ENCODE data around the gene LSM7.

The LSM7 gene

GRCh38 chr19:2321565-2322283, 6.7 kb downstream of the LSM7 start:
- DNase-seq, result no peak

GRCh38 chr19:2320939-2321338, 7.4 kb downstream of the LSM7 start:
- DNase-seq, result no peak

GRCh38 chr19:2320049-2320448, 8.3 kb downstream of the LSM7 start:
- DNase-seq, result no peak

- DNase-seq, result no peak
Observed at GRCh38 chr19:2319551-2319950, 8.8 kb downstream of the LSM7 start.

GRCh38 chr19:2318923-2319322, 9.5 kb downstream of the LSM7 start:
- no peak for DNase-seq

- no peak for DNase-seq
Observed at GRCh38 chr19:2317756-2318155, 10.6 kb downstream of the LSM7 start.

GRCh38 chr19:2317300-2317699, 11.1 kb downstream of the LSM7 start:
- DNase-seq, result no peak

- peak; percentile 78 for DNase-seq
Observed at GRCh38 chr19:2315818-2316353, 12.5 kb downstream of the LSM7 start.

- DNase-seq, result no peak
Observed at GRCh38 chr19:2315121-2315817, 13.1 kb downstream of the LSM7 start.

GRCh38 chr19:2312820-2313501, 15.4 kb downstream of the LSM7 start:
- no peak for DNase-seq

GRCh38 chr19:2311093-2311492, 17.3 kb downstream of the LSM7 start:
- no peak for DNase-seq

- no peak for DNase-seq
Observed at GRCh38 chr19:2309734-2310362, 18.5 kb downstream of the LSM7 start.

GRCh38 chr19:2308114-2308556, 20.3 kb downstream of the LSM7 start, which contains the start of gene LINGO3:
Gene LINGO3 (minus strand): TSS chr19:2308154. CDS start chr19:2291776, 16,378 bp downstream.
- DNase-seq, result no peak

GRCh38 chr19:2307518-2308012, 20.8 kb downstream of the LSM7 start:
- no peak for DNase-seq

GRCh38 chr19:2306971-2307370, 21.4 kb downstream of the LSM7 start:
- DNase-seq, result no peak

- no peak for DNase-seq
Observed at GRCh38 chr19:2306281-2306806, 22.0 kb downstream of the LSM7 start.

- DNase-seq, result no peak
Observed at GRCh38 chr19:2305452-2306280, 22.7 kb downstream of the LSM7 start.

- DNase-seq, result no peak
Observed at GRCh38 chr19:2303211-2303798, 25.1 kb downstream of the LSM7 start.

- peak; percentile 70 for DNase-seq
Observed at GRCh38 chr19:2302319-2303210, 25.8 kb downstream of the LSM7 start.

GRCh38 chr19:2300533-2300932, 27.9 kb downstream of the LSM7 start:
- no peak for DNase-seq
